Stimulated activated CD8-positive, alpha-beta memory T cell treated with anti-CD3 and anti-CD28 coated beads, Interleukin-7, amount 100 ng/mL, for 48 hours (primary cell): ENCODE data around the gene AGPAT4.

ENCODE experiments used
- DNase-seq, 2 donors: peaks; one replicate each; pipeline ENCODE4 v3.0.0-alpha.2; 2020; ENCODE audit warnings: low read depth in 1 of 2; ENCODE audit errors: extremely low read depth in 1 of 2

The AGPAT4 gene

DNA sequence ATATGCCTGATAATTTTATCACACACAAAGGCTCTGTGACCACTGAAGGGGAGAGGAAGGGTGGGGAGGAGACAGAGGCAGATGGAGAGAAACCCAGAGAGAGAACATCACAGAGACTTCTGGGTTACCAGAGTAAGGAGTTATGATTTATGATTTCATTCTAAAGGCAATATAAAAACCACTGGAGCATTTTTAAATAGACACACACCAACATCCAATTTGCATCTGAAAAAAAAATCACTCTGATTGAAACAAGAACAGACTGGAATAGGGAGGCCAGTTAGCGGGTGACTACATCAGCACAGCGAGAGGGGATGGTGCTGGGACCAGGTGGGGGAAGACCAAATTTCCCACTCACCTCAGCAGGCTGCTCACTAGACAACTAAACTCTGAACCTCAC lies 104.8 kb downstream of the AGPAT4 start:
- DNase-seq: no peak

DNA sequence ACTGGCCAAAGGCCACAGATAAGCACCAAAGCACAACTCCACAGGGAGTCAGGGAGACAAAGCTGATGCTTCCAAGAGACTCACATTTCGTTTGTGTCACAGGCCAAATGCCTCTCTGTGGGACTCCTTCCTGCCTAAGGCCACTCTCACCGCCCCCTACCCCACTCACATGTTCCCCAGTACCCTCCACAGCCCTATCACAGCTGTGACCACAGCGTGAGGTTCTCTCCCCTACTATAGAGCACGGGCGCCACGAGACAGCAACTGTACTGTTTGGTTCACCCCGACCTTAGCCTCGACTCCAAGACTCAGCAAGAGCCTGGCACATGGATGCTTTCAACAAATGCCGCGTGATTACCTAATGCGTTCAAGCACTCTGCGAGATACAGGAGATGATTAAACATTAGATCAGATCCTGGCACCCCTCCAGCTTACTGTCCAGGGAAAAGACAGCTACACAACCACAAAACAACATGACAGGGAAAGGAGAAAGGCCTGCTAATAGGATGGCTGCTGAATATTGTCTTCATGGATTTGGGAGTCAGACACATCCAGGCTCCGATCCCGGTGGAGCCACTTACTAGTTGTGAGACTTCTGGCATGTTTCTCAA lies 105.5 kb downstream of the AGPAT4 start:
- DNase-seq: no peak

DNA sequence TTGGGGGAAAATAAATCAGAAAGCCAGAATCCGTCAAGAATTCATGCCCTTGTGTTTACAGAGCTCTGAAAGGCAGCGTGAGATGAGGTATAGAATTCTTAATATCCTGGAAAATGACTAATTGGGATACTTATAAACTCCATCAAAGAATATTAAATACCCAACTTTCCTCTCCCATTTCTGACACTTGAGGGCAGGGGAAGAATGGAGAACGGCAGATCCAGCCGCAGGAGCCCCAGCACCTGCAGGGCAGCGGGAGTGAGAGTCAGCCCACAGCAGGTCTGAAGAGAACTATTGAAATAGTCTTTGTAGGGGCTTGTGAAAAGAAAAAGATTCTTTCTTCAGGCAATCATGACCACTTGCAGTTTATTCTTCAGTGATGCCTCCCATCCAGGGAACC lies 107.2 kb downstream of the AGPAT4 start:
- no peak for DNase-seq

DNA sequence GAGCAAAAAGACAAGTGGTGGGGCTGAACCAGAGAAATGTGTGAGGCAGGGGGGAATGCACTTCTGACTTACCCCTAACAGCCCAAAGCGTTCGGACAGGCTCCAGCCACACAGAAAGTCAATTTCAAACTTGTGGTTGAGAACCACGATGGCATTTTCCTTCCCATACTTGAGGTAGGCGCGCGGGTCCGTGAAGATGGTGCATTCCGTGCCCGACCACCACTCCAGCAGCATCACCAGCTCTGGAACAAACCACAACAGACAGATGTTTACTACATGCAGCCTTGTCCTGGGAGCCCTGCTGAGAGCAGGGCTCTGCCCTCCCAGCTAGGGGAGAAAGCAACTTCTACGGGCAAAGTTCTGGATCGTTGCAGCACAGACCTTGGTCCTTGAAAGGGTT lies 107.7 kb downstream of the AGPAT4 start:
- DNase-seq: no peak

DNA sequence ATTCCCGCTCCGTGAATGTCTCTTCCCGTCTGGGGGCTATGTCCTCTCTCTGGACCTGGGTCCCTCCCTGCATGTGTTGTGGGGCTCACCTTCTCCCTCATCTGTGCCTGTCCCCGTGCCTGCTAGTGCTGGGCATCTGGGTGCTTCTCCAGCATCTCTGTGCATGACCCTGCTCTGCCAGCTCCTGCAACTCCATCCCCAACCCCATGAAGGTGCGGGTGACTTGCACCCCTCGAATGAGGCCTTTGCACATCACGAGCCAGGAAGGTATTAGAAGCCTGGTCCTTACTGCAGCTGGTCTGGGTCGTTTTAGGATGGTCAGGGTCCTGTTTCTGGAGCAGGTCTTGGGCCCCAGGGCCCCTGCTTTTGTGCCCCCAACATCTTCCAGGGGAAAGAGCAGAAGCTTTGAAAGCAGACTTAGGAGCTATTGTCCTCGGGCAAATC lies 109.7 kb downstream of the AGPAT4 start:
- no peak for DNase-seq

DNA sequence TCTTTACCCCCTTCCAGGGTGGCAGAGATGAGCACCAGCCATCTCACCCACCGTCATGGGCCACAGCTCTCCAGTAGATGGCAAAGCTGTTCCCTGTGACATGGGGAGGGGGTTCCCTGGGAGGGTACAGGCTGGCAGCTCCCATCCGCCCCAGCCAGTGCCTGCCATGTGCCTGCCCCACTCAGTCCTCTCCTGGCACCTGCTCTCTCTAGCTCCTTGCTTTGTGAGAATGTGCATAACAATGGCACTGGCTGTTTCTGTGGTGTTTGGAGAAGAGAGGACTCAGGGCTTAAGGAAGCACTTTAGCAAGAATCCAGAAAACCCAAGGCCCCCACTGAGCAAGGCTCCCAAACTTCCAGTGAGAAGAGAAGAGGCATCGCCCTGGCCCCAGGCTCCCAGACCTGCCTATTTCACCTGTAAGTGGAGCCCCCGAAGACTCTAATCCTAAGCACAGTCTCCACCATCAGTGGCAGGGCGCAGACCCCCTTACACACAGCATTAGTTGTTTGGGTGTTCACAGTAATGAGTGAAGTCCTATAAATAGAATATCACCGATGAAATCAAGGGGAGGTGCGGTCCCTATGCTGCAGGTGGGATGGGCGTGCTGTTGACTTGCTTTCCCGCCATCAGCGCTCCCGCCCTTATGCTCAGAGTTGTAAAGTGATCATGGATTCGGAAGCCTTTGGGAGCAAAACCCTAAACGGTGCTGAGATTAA lies 110.2 kb downstream of the AGPAT4 start:
- no peak for DNase-seq

DNA sequence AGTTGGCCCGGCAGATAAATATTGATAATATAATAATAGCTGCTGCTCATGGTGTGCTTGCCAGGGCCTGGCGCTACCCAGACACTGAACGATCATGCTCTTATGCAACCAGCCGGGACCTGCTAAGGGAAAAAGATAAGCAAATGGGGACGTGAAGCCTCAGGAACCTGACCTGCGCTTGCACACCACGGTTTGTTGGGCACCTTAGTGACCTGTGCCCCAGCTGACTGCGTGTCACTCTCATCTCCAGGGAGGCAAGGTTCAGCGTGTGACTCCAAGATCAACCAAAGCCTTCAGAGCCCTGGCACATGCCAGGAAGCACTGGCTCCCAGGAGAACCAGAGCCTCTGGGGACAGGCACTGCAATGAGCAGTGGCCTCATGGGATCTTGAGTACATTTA lies 111.1 kb downstream of the AGPAT4 start:
- no peak for DNase-seq

DNA sequence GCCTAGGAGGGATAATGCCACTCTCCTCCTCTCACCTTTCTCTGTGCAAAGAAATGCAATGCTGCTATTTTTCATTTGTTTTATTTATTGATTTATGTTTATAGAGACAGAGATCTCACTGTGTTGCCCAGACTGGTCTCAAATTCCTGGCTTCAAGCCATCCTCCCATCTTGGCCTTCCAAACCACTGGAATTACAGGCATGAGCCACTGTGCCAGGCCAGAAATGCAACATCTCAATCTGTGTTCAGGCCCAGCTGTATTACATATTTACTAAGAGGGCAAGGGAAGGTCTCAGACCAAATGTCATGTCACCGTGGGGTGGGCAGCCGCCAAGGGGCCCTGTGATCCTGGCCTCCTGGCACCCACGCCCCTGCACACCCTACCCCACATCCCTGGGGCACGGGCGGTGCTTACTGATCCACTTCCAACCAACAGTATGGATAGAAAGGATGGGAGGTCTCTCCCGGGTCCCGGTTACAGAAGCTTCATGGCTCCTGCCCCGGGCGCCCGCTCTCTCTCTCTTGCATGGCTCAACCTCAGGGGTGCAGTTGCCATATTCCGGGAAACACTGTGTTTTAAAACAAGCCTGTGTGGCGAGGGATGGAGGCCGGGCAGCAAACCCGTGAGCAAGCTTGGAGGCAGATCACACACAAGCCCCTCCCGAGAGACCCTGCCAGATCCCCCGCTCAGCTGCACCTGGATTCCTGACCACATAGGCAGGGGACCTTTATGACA lies 111.8 kb downstream of the AGPAT4 start:
- no peak for DNase-seq

DNA sequence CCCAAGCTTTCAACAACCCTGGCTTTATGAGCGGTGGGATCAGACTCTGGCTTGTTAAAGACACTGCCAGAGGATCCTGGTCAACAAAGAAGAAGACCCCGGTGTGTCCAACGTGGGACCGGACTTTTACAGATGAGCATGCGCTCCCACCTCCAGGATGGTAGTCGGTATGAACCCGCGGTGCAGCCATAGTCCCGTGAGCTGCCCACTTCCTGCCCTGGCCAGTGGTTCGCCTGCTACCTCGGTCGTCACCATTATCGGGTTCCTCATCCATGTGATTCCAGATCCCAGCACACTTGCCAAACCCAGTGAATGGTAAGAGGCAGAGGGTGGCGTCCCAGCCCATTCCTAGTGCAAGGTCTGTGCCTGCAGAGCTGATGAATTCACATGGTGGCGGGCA lies 112.7 kb downstream of the AGPAT4 start:
- no peak for DNase-seq

DNA sequence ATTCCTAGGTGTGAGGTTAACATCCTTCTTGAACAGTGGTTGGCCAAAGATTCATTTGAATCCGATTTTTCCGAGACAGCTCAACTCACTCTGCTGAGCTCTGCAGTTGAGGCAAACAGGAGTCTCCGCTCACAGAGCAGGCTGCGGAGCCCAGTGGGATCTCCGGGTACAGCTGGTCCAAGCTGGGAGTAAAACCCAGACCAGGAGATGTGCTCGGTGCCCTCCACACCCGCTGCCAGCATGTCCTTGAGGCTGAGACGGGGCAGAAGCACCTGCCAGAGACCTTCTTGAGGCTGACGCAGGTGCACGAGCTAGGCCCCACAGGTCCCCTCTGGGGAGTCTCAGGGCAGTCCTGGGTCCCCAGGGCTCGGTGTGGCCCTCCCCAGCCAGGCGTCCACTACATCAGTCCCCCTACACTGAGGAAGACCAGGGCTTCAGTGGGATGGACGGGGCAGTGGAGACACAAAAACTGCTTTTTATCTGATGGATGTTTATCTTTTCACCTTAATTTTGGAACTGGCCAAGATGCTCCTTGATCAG lies 119.0 kb downstream of the AGPAT4 start:
- no peak for DNase-seq

DNA sequence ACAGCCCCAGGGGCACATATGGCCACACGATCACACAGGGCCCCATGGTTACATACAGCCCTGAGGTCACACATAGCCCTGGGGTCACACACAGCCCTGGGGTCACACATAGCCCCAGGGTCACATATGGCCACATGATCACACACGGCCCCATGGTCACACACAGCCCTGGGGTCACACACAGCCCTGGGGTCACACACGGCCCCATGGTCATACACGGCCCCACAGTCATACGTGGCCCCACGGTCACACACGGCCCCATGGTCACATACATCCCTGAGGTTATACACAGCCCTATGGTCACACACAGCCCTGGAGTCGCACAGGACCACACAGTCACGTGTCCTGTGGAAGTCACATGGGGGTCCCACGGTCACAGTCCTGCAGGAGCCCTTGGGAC lies 120.1 kb downstream of the AGPAT4 start:
- DNase-seq: no peak

DNA sequence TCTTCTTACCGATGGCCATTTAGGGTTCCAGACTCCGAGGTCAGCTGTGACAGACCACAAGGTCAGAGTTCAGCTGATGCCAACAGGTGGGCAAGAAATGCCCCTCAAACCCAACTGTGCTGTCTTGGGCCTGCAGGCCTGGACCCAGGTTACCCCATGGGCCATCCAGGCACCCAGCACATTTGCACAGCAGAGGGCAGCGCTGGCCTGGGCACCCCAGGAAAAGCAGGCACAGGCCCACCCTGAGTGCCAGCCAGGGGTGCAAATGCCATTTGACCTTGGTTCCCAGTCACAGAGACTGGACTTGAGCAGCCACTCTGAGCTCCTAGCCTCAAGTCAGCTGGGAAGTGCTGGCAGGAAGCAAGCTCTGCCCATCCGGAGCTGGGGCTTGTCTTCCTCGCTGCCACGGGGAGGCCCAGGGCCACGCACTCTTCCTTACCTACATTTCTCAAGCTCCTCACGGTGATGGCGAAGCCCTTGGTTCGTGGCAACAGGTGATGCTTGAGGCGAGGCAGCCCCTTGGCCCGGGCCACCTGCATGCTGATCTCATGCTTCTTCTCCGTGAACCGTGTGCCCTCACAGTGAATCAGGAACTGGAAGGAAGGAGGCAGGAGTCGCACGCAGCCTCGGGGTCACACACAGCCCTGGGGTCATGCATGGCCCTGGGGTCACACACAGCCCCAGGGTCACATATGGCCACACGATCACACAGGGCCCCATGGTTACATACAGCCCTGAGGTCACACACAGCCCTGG lies 120.8 kb downstream of the AGPAT4 start:
- no peak for DNase-seq

DNA sequence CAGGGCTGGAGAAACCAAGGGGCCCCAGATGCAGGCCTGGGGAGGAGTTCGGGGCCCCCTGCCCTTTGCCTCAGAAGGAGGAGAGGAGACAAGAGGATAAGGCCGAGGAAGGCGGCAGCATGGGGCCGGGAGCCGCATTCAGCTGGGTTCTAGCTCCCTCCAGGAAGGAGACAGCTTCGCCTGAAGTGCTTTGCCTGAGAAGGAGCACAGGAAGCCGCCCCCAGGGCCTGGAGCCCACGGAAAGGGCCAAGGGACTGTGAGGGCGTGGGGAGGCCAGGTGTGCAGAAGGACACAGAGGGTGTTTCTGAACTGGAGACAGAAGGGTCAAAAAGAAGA lies 121.4 kb downstream of the AGPAT4 start:
- DNase-seq: no peak

DNA sequence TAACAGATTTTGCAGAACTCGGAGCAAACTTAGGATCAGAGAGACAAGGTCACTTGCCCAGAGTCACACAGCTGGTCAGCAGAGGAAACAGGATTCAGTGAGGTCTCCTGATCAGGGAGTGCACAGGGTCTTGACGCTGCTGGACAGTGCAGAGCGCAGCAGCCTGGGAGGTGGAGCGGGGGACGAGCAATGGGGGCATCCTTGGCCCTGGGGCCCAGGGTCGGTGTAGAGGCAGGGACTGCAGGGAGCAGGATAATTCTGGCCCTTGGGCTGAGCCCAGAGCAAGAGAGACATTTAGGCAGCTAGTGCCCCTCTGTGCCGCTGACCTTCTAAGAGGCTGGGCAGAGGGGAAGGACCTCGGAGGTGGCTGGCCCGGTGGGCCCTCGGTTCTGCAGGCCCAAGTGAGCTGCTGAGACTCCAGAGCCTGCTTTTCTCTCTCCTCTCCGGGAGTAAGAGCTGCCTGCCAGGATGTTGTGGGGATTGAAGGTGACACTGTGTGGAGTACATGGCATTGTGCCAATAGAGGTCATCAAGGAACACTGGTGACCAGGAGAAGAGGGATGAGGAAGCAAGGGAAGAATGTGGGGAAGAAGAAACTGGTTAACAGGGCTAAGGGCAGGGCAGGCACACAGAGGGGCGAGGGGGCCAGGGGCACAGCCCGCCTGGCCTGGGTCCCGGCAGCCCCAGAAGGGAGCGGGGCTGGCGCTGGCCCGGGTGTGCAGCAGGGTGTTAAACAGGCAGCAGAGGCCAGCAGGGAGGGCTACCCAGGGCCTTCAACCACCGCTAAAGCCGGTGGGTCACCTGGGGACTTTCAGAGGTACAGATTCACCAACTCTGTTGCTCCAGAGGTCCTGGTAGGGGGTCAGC lies 122.0 kb downstream of the AGPAT4 start:
- no peak for DNase-seq

DNA sequence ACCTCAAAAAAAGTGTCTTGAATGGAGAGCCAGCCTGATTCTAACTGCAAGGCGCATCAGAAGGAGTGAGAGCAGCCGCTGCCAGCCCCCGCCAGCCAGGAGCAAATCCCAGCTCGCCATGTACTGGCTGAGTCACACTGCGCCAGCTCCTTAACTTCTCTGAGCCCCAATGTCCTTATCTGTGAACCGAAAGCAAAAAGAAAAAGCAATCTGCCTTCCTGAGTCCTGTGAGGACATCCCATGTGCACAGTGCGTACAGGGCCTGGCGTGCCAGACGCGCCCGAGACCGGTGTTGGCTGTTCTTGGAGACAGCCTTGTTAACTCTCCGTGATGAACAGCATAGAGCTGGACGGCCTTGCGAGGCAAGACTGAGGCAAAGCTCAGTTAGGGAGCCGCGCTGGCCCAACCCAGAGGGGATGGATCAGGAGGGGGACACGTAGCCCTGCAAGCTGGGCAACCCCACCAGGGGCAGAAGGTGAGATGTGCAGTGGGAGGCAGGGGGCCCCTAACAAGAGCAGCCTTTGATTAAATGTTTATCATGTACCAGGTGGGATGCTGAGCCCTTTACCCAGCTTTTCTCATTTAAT lies 122.7 kb downstream of the AGPAT4 start:
- DNase-seq: no peak

DNA sequence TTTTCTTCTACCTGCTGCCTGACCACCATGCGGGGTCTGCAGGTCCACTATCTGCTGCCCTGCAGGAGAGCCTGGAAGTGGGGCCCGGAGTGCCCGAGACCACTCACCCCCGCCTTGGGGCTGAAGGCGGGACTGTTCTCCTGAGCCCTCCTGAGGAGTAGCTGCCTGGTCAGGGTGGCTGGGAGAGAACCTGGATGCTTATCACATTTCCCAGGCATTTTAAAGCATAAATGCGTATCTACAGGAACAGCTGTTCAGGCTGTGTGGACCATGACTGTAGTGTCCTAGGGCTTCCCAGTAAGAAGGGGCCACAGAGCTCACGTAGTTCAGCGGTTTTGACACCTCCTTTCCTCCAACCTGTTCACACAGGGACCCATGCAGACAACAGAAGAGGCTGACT lies 123.3 kb downstream of the AGPAT4 start:
- DNase-seq: no peak

DNA sequence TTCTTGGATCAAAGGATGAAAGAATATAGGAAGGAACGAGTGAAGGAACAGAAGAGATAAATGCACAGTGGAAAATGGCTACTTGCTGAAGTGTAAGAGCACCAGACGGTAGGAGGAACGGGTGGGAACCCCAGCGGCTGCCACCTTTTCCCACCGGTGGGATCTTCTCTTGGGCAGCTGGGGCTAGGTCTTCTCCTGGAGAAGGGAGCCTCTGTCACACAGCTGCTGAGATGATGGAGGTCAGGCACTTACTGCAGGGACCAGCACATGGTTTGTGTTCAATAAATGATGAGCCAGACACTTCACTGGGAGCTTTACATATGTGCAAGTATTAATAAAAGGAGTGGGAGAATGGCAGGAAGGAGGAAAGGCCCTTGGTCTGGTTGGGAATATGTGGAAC lies 123.7 kb downstream of the AGPAT4 start:
- DNase-seq: no peak

DNA sequence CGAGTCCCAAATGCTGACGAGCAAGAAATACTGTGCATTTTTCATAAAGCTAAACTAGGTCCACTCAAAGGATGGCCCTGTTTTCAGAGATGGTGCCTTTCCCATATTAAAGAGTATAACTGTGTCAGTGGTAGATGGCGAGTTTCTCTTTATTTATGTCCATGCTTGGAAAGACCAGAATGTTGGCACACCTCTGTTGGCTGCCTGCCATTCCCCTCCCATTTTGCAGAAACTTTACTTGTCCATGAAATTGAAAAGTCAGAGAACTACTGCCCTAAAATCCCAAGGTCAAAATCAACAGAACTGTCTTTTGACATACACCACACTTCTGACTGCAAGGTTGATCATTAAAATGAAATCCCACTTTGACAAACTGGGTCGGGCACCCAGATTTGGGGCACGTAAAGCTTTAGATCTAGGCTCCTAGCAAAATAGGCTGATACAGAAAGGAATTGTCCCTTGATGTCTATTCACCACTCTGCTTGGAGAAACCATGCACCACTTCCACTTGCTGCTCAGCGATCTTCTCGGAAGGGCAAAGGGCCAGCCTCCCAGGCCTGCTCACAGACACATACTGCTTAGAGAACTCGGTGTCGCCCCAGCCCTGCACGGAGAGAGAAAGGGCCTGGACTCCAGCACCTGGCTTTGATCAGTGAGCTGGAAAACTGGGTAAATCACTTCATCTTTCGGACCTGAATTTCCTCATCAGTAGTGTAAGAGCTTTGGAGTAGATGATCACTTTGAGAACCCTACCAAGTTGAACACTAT lies 130.0 kb downstream of the AGPAT4 start:
- no peak for DNase-seq

DNA sequence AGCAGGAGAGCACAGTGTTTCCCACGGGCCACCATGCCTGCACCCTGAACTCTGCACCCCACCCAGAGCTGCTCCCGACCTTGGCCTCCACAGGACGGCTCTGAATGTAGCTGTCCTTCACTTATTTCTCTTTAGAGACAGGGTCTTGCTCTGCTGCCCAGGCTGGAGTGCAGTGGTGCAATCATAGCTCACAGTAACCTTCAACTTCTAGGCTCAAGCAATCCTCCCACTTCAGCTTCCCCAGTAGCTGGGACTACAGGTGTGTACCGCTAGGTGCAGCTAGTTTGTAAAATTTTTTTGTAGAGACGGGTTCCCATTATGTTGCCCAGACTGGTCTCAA lies 130.9 kb downstream of the AGPAT4 start:
- DNase-seq: no peak
